ENCODE measurements around the gene USP10.
A peak's percentile ranks its signal among the peaks of the same experiment; 100 is the strongest.
"Not testable (repeated sequence)": the region's sequence is repeated elsewhere in the genome, so short reads cannot be mapped to it uniquely, and the experiment has no call there.

Gene USP10

GRCh38 chr16:84726669-84727467 is 27.1 kb downstream of the USP10 start:
- DNase-seq (ENCODE audit: low spot score) = no peak

DNA sequence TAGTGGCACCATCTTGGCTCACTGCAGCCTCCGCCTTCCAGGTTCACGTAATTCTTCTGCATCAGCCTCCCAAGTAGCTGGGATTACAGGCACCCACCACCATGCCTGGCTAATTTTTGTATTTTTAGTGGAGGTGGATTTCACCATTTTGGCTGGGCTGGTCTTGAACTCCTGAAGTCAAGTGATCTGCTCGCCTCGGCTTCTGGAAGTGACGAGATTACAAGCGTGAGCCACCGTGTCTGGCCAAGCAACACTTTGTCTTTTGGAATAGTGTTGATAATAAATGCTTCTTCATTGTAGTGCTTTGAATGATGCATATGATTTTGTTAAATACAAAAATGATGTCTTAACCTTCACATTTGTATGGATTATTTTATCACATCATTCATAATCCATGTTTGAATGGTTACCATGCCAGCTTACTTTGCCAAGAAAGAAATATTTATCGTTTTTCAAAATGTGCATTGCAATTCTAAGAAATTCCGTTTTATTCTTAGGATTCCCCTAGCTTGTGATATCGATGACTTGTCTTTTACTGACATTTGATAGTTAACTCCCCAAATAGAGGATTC is 29.1 kb downstream of the USP10 start:
- DNase-seq (ENCODE audit: low spot score) = no peak

- no peak for DNase-seq (ENCODE audit: low spot score)
These were observed 30.0 kb downstream of the USP10 start for GRCh38 chr16:84729716-84730320.

- peak; percentile 69 for DNase-seq (ENCODE audit: low spot score)
These were observed 30.8 kb downstream of the USP10 start for GRCh38 chr16:84730406-84731106.

DNA sequence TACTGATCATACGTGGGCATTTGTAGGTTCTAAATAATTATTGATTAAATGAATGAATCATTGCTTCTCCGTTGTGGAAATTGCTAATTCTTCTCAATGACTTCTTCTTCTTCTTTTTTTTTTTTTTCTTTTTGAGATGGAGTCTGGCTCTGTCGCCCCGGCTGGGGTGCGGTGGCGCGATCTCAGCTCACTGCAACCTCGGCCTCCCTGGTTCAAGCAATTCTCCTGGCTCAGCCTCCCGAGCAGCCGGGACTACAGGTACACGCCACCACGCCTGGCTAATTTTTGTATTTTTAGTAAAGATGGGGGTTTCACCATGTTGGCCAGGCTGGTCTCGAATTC is 32.5 kb downstream of the USP10 start:
- not testable (repeated sequence) for DNase-seq (ENCODE audit: low spot score)

DNA sequence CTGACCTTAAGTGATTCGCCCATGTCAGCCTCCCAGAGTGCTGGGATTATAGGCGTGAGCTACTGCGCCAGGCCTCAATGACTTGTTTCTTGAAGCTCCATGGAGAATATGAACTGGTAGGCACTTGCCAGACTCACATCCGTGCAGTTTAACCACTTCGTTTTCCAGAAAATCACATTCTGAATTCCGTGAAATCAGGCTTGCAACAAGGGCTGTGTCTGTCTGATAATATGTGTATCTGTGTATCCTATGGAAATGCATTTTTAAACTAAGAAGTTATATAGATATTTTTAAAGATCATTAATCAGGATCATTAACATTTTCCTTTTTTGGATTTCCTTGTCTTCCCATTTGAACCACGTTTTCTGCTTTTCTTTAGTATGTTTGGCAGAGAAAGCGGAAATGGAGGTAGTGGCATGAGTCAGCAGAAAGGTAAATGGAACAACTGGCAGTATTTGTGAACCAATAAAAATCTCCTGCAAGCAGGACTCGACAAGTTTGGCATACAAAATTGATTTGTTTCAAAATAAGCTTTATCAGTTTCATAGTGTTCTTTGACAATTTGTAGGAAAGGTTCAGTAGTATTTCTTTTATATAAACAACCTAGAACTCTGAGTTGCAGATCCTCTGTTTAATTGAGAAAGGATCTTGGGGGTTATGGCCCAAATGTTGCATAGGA is 33.0 kb downstream of the USP10 start:
- peak; percentile 66 for DNase-seq (ENCODE audit: low spot score)

- peak; percentile 53 for DNase-seq (ENCODE audit: low spot score)
These were observed 36.2 kb downstream of the USP10 start for GRCh38 chr16:84735849-84736586.

DNA sequence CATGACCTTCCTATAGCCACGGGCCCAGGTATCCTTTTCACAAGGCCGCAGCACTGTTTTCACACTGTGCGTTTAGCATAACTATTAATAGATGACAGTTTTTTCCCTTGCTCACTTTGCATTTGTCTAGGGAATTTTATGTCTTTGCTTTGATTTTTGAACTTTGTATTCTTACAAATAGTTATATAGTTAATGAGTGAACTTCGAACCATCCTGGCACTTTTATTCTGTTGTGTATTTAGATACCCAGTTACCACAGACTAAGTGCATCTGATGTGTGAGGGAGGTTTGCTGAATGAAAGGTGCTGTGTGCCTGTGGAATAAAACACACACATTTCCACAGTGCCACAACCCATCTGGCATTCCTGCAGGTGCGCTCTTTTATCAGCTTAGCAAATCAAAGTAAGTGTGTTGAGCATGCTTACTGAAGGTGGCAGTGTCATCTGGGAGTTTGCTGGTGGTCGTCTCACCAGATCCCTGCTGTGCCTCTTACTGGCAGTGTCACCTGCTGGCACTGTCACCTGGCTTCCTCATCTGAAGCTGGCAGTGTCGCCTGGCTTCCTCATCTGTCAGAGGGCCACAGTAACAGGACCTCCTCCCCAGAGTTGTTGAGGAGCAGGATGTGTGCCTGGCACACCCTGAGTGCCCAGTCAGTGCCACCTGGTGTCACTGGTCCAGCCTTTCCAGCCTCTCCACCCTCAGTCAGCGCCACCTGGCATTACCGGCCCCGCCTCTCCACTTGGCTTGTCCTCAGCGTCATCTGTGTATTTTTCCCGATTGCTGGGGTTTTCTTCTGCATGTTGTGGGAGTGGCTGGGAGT is 37.6 kb downstream of the USP10 start:
- no peak for DNase-seq (ENCODE audit: low spot score)

DNA sequence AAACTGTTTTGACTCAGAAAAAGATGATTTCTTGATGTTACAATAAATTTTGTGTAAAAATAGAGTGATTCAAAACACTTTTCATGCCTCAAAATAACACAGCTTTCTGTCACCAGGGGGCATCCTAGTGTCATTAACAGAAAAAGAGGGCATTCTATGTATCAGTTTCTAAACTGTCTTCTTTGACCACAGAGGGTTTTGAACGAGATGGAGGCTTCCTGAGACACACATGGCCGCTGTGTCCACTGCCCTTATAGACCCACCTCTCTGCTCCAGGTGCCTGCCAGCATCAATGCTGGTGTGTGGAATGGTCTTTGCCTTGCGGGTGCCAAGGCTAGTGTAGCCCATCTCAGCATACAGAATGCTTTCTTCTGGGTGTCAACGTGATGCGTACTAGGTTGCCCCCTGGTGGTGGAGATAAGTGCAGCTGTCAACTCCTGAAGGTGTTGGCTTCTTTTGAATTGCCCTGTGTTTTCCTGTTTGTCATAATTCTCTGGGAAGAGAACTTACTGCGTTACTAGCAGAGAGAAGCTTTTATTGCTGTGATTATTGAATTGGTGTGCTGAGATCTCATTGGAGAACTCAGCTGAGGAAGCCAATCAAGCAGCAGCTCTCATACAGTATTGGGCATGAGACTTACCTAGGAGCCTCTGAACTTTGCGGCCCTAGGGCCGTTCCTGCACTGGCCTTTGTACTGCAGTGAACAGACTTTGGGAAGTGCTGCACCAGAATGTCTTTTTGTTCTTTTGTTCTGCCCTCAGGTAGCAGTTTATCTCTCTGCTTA is 38.6 kb downstream of the USP10 start:
- DNase-seq (ENCODE audit: low spot score) = peak; percentile 86

DNA sequence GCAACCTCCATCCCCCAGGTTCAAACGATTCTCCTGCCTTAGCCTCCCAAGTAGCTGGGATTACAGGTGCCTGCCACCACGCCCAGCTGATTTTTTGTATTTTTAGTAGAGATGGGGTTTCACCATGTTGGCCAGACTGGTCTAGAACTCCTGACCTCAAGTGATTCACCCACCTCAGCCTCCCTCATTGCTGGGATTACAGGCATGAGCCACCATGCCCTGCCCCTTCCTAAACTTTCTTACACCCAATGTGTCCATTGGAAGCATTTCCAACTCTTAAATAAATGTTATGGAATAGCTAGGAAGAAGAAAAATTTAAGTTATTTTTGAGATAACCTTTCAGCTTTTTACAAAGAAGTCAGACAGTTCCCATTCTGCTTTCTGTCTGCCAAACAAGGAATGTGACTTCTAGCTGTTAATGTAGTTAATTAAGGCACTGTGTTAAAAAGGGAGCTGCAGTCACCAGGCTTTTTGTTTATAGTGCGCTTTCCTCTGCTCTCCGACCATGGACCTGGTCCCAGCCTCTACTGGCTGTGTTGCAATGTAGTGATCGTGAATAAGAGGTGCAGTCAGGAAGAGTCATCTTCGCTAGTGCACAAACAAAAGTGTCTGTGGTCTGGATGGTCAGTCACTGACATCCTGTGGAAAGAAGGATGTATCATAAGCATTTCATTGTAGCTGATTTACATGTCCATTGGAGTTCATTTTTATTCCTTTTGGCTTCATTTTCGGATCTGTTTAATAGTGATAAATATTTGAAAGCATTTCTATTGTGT is 39.7 kb downstream of the USP10 start:
- DNase-seq (ENCODE audit: low spot score) = no peak

- no peak for DNase-seq (ENCODE audit: low spot score)
These were observed 40.9 kb downstream of the USP10 start for GRCh38 chr16:84740596-84741116.

DNA sequence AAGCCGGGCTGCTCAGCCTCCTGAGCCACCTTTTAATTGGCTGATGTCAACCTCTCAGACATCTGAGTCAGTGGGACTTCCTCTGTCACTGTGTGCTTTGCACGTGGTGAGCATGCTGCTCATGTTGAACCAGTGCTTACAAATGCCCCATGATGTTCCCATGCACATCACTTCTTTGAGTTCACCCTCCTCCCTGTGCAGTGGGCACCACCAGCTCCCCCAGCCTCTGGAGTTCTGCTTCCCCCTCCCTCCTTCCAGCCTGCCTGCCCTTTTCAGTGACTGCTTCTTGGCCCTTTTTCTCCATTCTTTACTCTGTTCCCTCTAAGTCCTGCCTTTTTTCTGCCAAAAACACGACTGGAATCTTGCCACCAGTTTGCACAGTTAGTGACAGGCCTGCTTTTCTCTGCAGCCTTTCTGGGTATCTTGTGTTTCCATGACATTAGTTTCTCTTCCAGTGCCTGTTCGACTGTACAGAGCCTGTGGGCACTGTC is 41.6 kb downstream of the USP10 start:
- no peak for DNase-seq (ENCODE audit: low spot score)

DNA sequence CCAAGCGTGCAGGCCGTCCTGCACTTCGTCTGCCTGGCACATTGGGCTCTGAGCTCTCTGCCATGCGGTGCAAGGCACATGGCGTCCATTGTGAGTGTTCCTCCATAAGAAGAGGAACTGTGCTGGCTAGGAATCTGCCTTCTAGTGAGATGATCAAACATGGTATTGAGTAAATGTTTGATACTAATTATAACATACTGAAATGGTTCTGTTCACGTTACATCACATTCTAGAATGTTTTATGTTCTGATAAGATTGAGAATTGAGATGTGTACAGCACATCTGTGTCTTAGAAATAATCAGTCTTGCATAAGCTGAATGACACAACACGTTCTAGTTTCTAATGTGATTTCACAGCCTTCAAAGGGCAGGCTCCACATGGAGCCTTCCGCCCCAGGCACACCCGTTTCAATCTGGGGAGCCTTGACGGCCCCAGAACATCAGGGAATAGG is 42.9 kb downstream of the USP10 start:
- no peak for DNase-seq (ENCODE audit: low spot score)

GRCh38 chr16:84746231-84746630 is 46.4 kb downstream of the USP10 start:
- no peak for DNase-seq (ENCODE audit: low spot score)

DNA sequence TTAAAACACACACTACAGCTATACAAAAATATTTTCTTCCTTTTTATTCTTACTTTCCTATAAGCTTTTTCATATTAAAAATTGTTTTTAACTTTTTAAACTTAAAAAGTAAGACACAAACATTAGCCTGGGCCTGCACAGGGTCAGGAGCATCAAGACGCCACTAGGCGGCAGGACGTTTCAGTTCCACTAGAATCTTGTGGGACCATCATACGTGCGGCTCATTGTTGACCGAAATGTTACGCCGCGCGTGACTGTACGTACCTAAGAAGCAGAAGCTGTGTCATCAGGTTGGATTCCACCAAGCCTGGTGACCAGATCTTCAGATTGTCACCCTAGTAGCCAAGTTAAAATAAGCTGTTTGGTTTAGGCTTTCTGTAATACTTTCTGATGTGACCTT is 47.1 kb downstream of the USP10 start:
- DNase-seq (ENCODE audit: low spot score) = no peak

GRCh38 chr16:84748247-84748646 is 48.4 kb downstream of the USP10 start:
- not testable (repeated sequence) for DNase-seq (ENCODE audit: low spot score)

DNA sequence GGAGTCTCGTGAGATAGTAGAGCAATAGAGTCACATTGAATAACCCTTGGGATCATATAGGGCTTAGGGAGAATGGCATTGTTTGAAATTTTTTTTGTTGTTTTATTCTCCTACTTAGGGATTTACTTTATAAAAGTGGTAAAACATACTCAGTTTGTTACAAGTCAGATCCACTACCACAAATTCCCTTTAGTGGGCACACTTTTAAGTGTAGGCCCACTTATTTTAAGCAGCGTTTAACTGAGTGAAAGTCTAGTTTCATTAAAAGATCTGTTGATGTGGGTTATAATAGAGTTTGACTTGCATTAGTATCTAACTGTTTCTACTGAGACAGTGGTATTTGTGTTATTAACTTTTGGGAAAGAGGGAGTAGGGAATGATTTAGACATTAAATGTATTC is 49.3 kb downstream of the USP10 start:
- no peak for DNase-seq (ENCODE audit: low spot score)

GRCh38 chr16:84749815-84750214 is 50.0 kb downstream of the USP10 start:
- DNase-seq (ENCODE audit: low spot score) = no peak

GRCh38 chr16:84750575-84750974 is 50.8 kb downstream of the USP10 start:
- DNase-seq (ENCODE audit: low spot score) = no peak

Data from hematopoietic multipotent progenitor cell treated with erythropoietin and hydrocortisone succinate and interleukin-3 and kit ligand, for 15 days (in vitro differentiated cells).